ENCODE measurements around the gene AKTIP.

The AKTIP gene

GRCh38 chr16:53480394-53480793, 22.6 kb downstream of the AKTIP start:
- no peak for DNase-seq (ENCODE audit: low read depth, low spot score)

GRCh38 chr16:53478965-53479364, 24.0 kb downstream of the AKTIP start:
- DNase-seq (ENCODE audit: low read depth, low spot score): no peak

- no peak for DNase-seq (ENCODE audit: low read depth, low spot score)
Measured at GRCh38 chr16:53476867-53477266, 26.1 kb downstream of the AKTIP start.

- peak; percentile 86 for DNase-seq (ENCODE audit: low read depth, low spot score)
Measured at GRCh38 chr16:53465606-53466280, 37.3 kb downstream of the AKTIP start.

- DNase-seq (ENCODE audit: low read depth, low spot score): no peak
Measured at GRCh38 chr16:53458635-53459034, 44.4 kb downstream of the AKTIP start.

- DNase-seq (ENCODE audit: low read depth, low spot score): no peak
Measured at GRCh38 chr16:53457670-53458069, 45.3 kb downstream of the AKTIP start.

- DNase-seq (ENCODE audit: low read depth, low spot score): peak; percentile 59
Measured at GRCh38 chr16:53456625-53457024, 46.4 kb downstream of the AKTIP start.

GRCh38 chr16:53453928-53454327, 49.1 kb downstream of the AKTIP start:
- DNase-seq (ENCODE audit: low read depth, low spot score): no peak

GRCh38 chr16:53449816-53450517, 53.0 kb downstream of the AKTIP start:
- no peak for DNase-seq (ENCODE audit: low read depth, low spot score)

- no peak for DNase-seq (ENCODE audit: low read depth, low spot score)
Measured at GRCh38 chr16:53446090-53446489, 56.9 kb downstream of the AKTIP start.

- DNase-seq (ENCODE audit: low read depth, low spot score): no peak
Measured at GRCh38 chr16:53445534-53445933, 57.5 kb downstream of the AKTIP start.
